ENCODE measurements around the gene TATDN2. TPM values are rescaled to one million over a fixed set of nuclear protein-coding genes. Genes with fewer than 3 reads are reported as not detected.

Gene TATDN2
- total RNA-seq, 1 experiment from 2014 or later: 14.1 TPM

- no peak for DNase-seq
- Histone ChIP-seq H3K9me3 (ENCODE audit: low read length) (no peaks in the 10 kb centered on the region), H3K27ac (ENCODE audit: low read length) (no peak overlapping the region), H4K20me1 (ENCODE audit: low read length) (no peaks in the 10 kb centered on the region), H2AFZ (ENCODE audit: low read length) (no peak overlapping the region), H3K79me2 (ENCODE audit: low read length) (no peaks in the 10 kb centered on the region), H3K4me1 (ENCODE audit: insufficient read depth, low read length) (no peaks in the 10 kb centered on the region), H3K4me2 (ENCODE audit: low read length) (no peak overlapping the region), H3K27me3 (ENCODE audit: low read length) (no peaks in the 10 kb centered on the region), H3F3A (ENCODE audit: low read length, unreplicated experiment) (no peaks in the 10 kb centered on the region), H3K9me2 (replicated peaks; ENCODE audit: low read length) (no peaks in the 10 kb centered on the region), H3K9ac (ENCODE audit: low read length) (no peak overlapping the region), H3K4me3 (ENCODE audit: low read length) (no peak overlapping the region), H3K36me3 (ENCODE audit: low read depth, low read length) (peaks cover 62% of the 10 kb centered on the region)
- ATAC-seq: no peak
- CTCF ChIA-PET: no interaction called here
- intact Hi-C loops (cut with micrococcal nuclease): no loop called here
- TF ChIP-seq EZH2phosphoT487 (IDR thresholded peaks at IDR 0.05; ENCODE audit: borderline replicate concordance, low read length) (no peak), EZH2 (IDR thresholded peaks at IDR 0.05; ENCODE audit: low read length, unreplicated experiment) (no peak)
- no TSS peak for BruUV-seq (replicated peaks)
- POLR2A ChIA-PET (ENCODE audit: unreplicated experiment): no interaction called here
Measured at GRCh38 chr3:10305331-10305902, 57.2 kb downstream of the TATDN2 start.

DNA sequence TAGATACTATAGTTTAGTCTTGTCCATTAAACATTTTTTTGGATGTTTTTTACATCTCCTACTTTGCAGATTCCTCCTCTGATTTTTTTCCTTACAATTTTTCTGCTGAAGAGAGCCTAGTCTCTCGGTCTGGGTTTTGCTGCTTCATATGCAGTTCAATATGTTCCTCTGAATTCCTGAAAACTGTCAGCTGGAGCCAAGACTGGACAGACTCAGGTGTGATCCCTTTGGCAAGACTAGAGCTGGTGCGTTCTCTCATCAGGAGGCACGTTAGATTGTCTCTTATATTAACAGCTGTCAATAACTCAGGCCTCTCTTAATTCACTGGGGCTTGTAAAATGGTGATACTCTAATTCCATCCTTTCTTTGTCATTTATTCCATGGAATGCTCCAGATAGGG lies 57.9 kb downstream of the TATDN2 start:
- H2AFZ ChIP-seq (ENCODE audit: low read length): no peak overlapping the region
- H3K9me3 ChIP-seq (ENCODE audit: low read length): no peaks in the 10 kb centered on the region
- H3K4me3 ChIP-seq (ENCODE audit: low read length): no peak overlapping the region
- ATAC-seq (no peak), DNase-seq (no peak)
- H4K20me1 ChIP-seq (ENCODE audit: low read length): no peaks in the 10 kb centered on the region
- H3K79me2 ChIP-seq (ENCODE audit: low read length): no peaks in the 10 kb centered on the region
- POLR2A ChIA-PET (ENCODE audit: unreplicated experiment): no interaction called here
- no peaks in the 10 kb centered on the region for H3K9me2 ChIP-seq (replicated peaks; ENCODE audit: low read length)
- H3K4me2 ChIP-seq (ENCODE audit: low read length): no peak overlapping the region
- H3K9ac ChIP-seq (ENCODE audit: low read length): no peak overlapping the region
- no peaks in the 10 kb centered on the region for H3F3A ChIP-seq (ENCODE audit: low read length, unreplicated experiment)
- H3K36me3 ChIP-seq (ENCODE audit: low read depth, low read length): peaks cover 55% of the 10 kb centered on the region
- CTCF ChIA-PET: no interaction called here
- no peak overlapping the region for H3K27ac ChIP-seq (ENCODE audit: low read length)
- no peaks in the 10 kb centered on the region for H3K4me1 ChIP-seq (ENCODE audit: insufficient read depth, low read length)
- TF ChIP-seq EZH2 (IDR thresholded peaks at IDR 0.05; ENCODE audit: low read length, unreplicated experiment) (no peak), EZH2phosphoT487 (IDR thresholded peaks at IDR 0.05; ENCODE audit: borderline replicate concordance, low read length) (no peak)
- TF ChIP-seq, protein P1, sequence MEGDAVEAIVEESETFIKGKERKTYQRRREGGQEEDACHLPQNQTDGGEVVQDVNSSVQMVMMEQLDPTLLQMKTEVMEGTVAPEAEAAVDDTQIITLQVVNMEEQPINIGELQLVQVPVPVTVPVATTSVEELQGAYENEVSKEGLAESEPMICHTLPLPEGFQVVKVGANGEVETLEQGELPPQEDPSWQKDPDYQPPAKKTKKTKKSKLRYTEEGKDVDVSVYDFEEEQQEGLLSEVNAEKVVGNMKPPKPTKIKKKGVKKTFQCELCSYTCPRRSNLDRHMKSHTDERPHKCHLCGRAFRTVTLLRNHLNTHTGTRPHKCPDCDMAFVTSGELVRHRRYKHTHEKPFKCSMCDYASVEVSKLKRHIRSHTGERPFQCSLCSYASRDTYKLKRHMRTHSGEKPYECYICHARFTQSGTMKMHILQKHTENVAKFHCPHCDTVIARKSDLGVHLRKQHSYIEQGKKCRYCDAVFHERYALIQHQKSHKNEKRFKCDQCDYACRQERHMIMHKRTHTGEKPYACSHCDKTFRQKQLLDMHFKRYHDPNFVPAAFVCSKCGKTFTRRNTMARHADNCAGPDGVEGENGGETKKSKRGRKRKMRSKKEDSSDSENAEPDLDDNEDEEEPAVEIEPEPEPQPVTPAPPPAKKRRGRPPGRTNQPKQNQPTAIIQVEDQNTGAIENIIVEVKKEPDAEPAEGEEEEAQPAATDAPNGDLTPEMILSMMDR (conservative IDR thresholded peaks at IDR 0.05; ENCODE audit: low read depth, low read length): no peak
- intact Hi-C loops (cut with micrococcal nuclease): no loop called here
- no TSS peak for BruUV-seq (replicated peaks)
- H3K27me3 ChIP-seq (ENCODE audit: low read length): no peaks in the 10 kb centered on the region

DNA sequence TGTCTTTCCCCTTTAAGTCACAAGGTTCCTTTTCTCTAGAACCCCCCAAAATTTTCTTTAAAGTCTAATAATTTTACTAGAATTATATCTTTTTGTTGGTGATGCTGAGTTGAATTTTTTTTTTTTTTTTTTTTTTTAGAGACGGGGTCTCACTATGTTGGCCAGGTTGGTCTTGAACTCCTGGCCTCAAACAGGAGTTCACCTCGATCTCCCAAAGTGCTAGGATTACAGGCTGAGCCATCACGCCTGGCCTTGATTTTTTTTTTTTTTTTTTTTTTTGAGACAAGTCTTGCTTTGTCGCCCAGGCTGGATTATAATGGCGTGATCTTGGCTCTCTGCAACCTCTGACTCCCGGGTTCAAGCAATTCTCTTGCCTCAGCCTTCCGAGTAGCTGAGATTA lies 60.4 kb downstream of the TATDN2 start:
- Histone ChIP-seq H4K20me1 (ENCODE audit: low read length) (no peaks in the 10 kb centered on the region), H3K9me2 (replicated peaks; ENCODE audit: low read length) (no peaks in the 10 kb centered on the region), H3F3A (ENCODE audit: low read length, unreplicated experiment) (no peaks in the 10 kb centered on the region), H2AFZ (ENCODE audit: low read length) (no peak overlapping the region), H3K4me3 (ENCODE audit: low read length) (no peak overlapping the region), H3K27me3 (ENCODE audit: low read length) (no peaks in the 10 kb centered on the region), H3K9me3 (ENCODE audit: low read length) (no peaks in the 10 kb centered on the region), H3K36me3 (ENCODE audit: low read depth, low read length) (peaks cover 64% of the 10 kb centered on the region), H3K79me2 (ENCODE audit: low read length) (no peaks in the 10 kb centered on the region), H3K4me2 (ENCODE audit: low read length) (no peak overlapping the region), H3K27ac (ENCODE audit: low read length) (no peak overlapping the region), H3K4me1 (ENCODE audit: insufficient read depth, low read length) (no peaks in the 10 kb centered on the region), H3K9ac (ENCODE audit: low read length) (no peak overlapping the region)
- ChIA-PET POLR2A (ENCODE audit: unreplicated experiment) (no interaction called here), CTCF (no interaction called here)
- intact Hi-C loops (cut with micrococcal nuclease): no loop called here
- DNase-seq (no peak), ATAC-seq (no peak)
- BruUV-seq (replicated peaks): no TSS peak
- TF ChIP-seq, protein P1 (conservative IDR thresholded peaks at IDR 0.05; ENCODE audit: low read depth, low read length): no peak
- no peak for TF ChIP-seq EZH2phosphoT487 (IDR thresholded peaks at IDR 0.05; ENCODE audit: borderline replicate concordance, low read length)
- no peak for TF ChIP-seq EZH2 (IDR thresholded peaks at IDR 0.05; ENCODE audit: low read length, unreplicated experiment)

All from PC-3 (cell line).